Common myeloid progenitor, CD34-positive (primary cell): ENCODE measurements around the gene FHIP1A.
"Not testable (repeated sequence)": the region's sequence is repeated elsewhere in the genome, so short reads cannot be mapped to it uniquely, and the experiment has no call there.

Experiments
- CTCF ChIA-PET: fragments of 350-600 bp; sonication (Branson Sonifier 250); formaldehyde crosslinking; loops from one replicate; lab custom pipeline; 2021; ENCODE audit warnings: antibody characterized with exemption; lab: Charles Lee
- POLR2A ChIA-PET: fragments of 350-600 bp; sonication (Branson Sonifier 250); formaldehyde crosslinking; loops from one replicate; lab custom pipeline; 2021; ENCODE audit warnings: antibody characterized with exemption; lab: Charles Lee
- DNase-seq, 3 donors: peaks; one replicate each; pipeline versions ENCODE4 v3.0.0 to v3.0.0-alpha.2; 2013
- H3K27ac ChIP-seq, 2 experiments: 1 replicate in 1 of 2; 2 replicates in 1 of 2; pipeline ENCODE4 v1.7.0; 2013; ENCODE audit warnings: inconsistent platforms in 2 of 2, low read length in 2 of 2, mild to moderate bottlenecking in 2 of 2, low read depth in 1 of 2, moderate library complexity in 1 of 2; ENCODE audit not compliant: severe bottlenecking in 2 of 2, insufficient read depth in 1 of 2, poor library complexity in 1 of 2
- H3K27me3 ChIP-seq, 5 experiments: replicated peaks in 2 of 5; 1 replicate in 3 of 5; 2 replicates in 2 of 5; pipeline versions ENCODE4 v1.6.1 to v1.7.0; 2013; ENCODE audit warnings: low read length in 4 of 5, mild to moderate bottlenecking in 2 of 5, moderate library complexity in 2 of 5, inconsistent platforms in 1 of 5; ENCODE audit not compliant: insufficient read depth in 5 of 5, control insufficient read depth in 4 of 5
- H3K36me3 ChIP-seq, 4 experiments: 1 replicate in 2 of 4; 2 replicates in 2 of 4; pipeline versions ENCODE4 v1.6.1 to v1.7.0; 2013; ENCODE audit warnings: low read length in 3 of 4, control low read depth in 1 of 4, mild to moderate bottlenecking in 1 of 4; ENCODE audit not compliant: control insufficient read depth in 4 of 4, insufficient read depth in 4 of 4
- H3K4me1 ChIP-seq, 4 experiments: 1 replicate in 3 of 4; 2 replicates in 1 of 4; pipeline versions ENCODE4 v1.6.1 to v1.7.1; 2013; ENCODE audit warnings: low read length in 3 of 4, mild to moderate bottlenecking in 3 of 4, control low read depth in 1 of 4, inconsistent platforms in 1 of 4, moderate library complexity in 1 of 4; ENCODE audit not compliant: control insufficient read depth in 4 of 4, insufficient read depth in 4 of 4; ENCODE audit errors: control extremely low read depth in 1 of 4
- H3K4me3 ChIP-seq, 7 experiments: 1 replicate in 4 of 7; 2 replicates in 3 of 7; pipeline versions ENCODE4 v1.5.1 to v1.7.0; 2013; ENCODE audit warnings: mild to moderate bottlenecking in 7 of 7, low read length in 6 of 7, moderate library complexity in 6 of 7, inconsistent platforms in 2 of 7, low read depth in 2 of 7, control low read depth in 1 of 7; ENCODE audit not compliant: insufficient read depth in 4 of 7, control insufficient read depth in 1 of 7; ENCODE audit errors: extremely low read depth in 1 of 7
- H3K9me3 ChIP-seq, 5 experiments: 1 replicate in 4 of 5; 2 replicates in 1 of 5; pipeline versions ENCODE4 v1.6.1 to v1.7.1; 2013; ENCODE audit warnings: low read length in 4 of 5, mild to moderate bottlenecking in 2 of 5, inconsistent platforms in 1 of 5, low read depth in 1 of 5, moderate library complexity in 1 of 5; ENCODE audit not compliant: control insufficient read depth in 4 of 5, insufficient read depth in 2 of 5; ENCODE audit errors: control extremely low read depth in 1 of 5
- WGBS: methylation state at CpG from one replicate; pipeline ENCODE4 v1.1.5; 2013; ENCODE audit not compliant: insufficient coverage; 5-methylcytosine and 5-hydroxymethylcytosine counted together

FHIP1A gene

DNA sequence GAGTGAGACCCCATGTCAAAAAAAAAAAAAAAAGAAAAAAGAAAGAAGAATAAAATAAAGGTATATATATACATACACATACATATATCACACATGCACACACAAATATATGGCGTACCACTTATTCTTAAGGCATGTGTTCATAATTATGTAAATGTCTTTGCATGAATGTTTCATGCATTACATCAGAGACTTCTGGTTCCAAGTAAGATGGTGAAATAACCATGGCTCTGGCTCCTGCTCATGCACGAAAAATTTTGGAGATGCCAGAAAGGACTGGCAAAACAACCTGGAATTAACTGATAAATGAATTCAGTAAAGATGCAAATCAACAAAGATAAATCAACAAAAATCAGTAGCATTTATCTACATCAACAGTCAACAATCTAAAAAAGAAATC lies 19.7 kb upstream of the FHIP1A start:
- Histone ChIP-seq H3K36me3 (no peaks in the 10 kb centered on the region), H3K27ac (no peak overlapping the region), H3K27me3 (peaks cover 0 to 2% (median 0%) of the 10 kb centered on the region in 5 experiments), H3K4me3 (no peak overlapping the region), H3K4me1 (no peaks in the 10 kb centered on the region), H3K9me3 (peaks cover 0 to 2% (median 0%) of the 10 kb centered on the region in 5 experiments)
- 100% methylated on average over 1 of the region's 2 CpGs for WGBS
- DNase-seq, result no peak
- ChIA-PET POLR2A (no interaction called here), CTCF (no interaction called here)

DNA sequence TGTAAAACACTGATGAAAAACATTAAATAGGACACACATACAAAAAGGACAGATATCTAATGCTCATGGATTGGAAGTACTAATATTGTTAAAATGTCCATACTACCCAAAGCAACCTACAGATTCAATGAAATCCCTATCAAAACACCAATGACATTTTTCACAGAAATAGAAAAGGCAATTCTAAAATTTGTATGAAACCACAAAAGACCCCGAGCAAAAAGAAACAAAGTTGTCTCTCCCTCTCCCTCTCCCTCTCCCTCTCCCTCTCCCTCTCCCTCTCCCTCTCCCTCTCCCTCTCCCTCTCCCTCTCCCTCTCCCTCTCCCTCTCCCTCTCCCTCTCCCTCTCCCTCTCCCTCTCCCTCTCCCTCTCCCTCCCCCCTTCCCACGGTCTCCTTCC lies 19.2 kb upstream of the FHIP1A start:
- H3K4me1 ChIP-seq, H3K9me3 ChIP-seq, H3K27ac ChIP-seq, H3K36me3 ChIP-seq, POLR2A ChIA-PET, CTCF ChIA-PET, DNase-seq, H3K4me3 ChIP-seq, H3K27me3 ChIP-seq: not testable (repeated sequence)
- 100% methylated on average over 1 of the region's 2 CpGs for WGBS

DNA sequence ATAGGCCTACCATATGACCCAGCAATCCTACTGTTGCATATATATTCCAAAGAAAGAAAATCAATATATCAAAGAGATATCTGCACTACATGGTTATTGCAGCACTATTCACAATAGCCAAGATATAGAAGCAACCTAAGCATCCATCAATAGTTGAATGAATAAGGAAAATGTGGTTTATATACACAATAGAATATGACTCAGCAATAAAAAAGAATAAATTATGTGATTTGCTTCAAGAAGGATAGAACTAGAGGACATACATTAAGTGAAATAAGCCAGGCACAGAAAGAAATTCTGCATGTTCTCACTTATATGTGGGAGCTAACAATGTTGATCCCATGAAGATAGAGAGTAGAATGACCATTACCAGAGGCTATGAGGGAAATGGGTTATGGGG lies 13.1 kb upstream of the FHIP1A start:
- no peak overlapping the region for H3K27ac ChIP-seq
- peaks cover 0 to 2% (median 0%) of the 10 kb centered on the region in 5 experiments for H3K27me3 ChIP-seq
- ChIA-PET CTCF (no interaction called here), POLR2A (no interaction called here)
- no peaks in the 10 kb centered on the region for H3K4me1 ChIP-seq
- DNase-seq, result no peak
- H3K36me3 ChIP-seq, result no peaks in the 10 kb centered on the region
- peaks cover 0 to 2% (median 0%) of the 10 kb centered on the region in 5 experiments for H3K9me3 ChIP-seq
- H3K4me3 ChIP-seq, result no peak overlapping the region

DNA sequence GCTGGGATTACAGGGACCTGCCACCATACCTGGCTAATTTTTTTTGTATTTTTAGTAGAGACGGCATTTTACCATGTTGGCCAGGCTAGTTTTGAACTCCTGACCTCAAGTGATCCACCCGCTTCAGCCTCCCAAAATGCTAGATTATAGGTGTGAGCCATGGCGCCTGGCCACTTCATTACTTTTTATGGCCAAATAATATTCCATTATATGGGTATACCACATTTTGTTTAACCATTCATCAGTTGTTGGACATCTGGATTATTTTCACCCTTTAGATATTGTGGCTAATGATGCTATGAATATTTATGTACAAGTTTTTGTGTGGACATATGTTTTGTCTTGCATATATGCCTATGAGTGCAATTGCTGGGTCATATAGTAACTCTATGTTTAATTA lies 8.6 kb upstream of the FHIP1A start:
- Histone ChIP-seq H3K27ac (no peak overlapping the region), H3K36me3 (no peaks in the 10 kb centered on the region), H3K4me3 (no peak overlapping the region), H3K4me1 (no peaks in the 10 kb centered on the region), H3K27me3 (no peaks in the 10 kb centered on the region), H3K9me3 (no peaks in the 10 kb centered on the region)
- no CpG with 5 or more reads among the region's 3 CpGs for WGBS
- no peak for DNase-seq
- POLR2A ChIA-PET, result no interaction called here
- CTCF ChIA-PET, result no interaction called here

DNA sequence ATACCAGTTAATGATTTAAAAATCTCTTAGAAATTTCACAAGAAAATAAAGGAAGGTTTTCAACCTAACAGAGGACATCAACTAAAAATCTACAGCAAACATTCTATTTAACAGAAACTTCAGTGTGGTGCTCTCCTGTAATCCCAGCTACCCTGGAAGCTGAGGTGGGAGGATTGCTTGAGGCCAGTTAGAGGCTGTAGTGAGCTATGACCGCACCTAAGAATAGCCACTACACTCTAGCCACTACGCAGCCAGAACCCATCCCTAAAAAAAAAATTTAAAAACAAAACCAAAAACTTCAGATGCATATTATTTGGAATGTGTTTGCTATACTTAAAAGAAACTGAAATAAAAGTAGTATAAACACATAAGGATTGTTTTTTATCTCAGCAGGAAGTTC lies 7.2 kb upstream of the FHIP1A start:
- no peaks in the 10 kb centered on the region for H3K36me3 ChIP-seq
- H3K4me3 ChIP-seq, result no peak overlapping the region
- no peaks in the 10 kb centered on the region for H3K27me3 ChIP-seq
- no peak overlapping the region for H3K27ac ChIP-seq
- POLR2A ChIA-PET, result no interaction called here
- CTCF ChIA-PET, result no interaction called here
- DNase-seq, result no peak
- no CpG with 5 or more reads among the region's 2 CpGs for WGBS
- no peaks in the 10 kb centered on the region for H3K9me3 ChIP-seq
- H3K4me1 ChIP-seq, result no peaks in the 10 kb centered on the region

DNA sequence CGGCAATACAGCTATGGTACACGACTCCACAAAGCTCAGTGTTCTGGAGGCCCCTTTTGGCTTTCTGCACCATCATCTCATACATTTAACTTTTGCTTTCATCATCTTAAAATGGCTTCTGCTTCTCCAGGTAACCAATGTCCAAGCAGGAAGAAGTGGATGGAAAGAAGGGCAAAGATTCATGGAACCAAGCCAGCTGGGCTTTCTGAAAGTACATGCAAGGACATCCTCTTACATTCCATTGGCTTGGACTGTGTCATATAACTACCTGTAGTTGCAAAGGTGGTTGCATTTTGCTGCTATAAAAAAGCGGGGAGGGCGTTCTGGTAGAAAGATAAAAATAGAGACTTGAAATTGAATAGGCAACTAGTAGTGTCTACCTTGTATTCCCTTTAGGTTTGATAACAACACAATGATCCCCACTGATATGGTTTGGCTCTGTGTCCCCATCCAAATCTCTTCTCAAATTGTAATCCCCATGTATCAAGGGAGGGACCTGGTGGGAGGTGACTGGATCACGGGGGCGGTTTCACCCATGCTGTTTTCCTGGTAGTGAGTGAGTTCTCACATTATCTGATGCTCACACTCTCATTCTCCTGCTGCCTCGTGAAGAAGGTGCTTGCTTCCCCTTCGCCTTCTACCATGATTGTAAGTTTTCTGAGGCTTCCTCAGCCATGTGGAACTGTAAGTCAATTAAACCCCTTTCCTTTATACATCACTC lies 6.7 kb upstream of the FHIP1A start:
- CTCF ChIA-PET, result no interaction called here
- POLR2A ChIA-PET, result no interaction called here
- Histone ChIP-seq H3K4me3 (no peak overlapping the region), H3K27me3 (no peaks in the 10 kb centered on the region), H3K27ac (no peak overlapping the region), H3K36me3 (no peaks in the 10 kb centered on the region), H3K4me1 (peaks cover 0 to 3% (median under 1%) of the 10 kb centered on the region in 4 experiments), H3K9me3 (no peaks in the 10 kb centered on the region)
- 100% methylated on average over 4 of the region's 8 CpGs for WGBS
- no peak for DNase-seq

DNA sequence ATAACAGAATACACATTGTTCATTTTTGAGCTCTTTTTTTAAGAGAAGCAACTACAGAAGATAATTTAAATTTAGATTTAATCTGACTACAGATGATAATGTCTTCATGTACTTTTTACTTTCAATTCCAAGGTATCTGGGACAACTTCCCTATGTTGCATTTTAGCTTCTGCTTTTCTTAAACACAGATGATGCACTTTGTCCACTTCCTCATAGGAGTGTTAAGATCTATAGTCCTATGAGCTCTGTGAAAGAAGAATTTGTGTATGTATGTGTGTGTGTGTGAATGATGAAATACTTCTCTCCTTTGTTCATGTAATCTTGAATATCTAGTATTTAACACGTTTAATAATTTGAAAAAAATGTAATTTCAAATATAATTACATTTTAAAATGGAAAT lies 5.3 kb upstream of the FHIP1A start:
- H3K4me3 ChIP-seq, result no peak overlapping the region
- CTCF ChIA-PET, result interaction anchor here (1.9 kb wide), 1 partner anchor 11 kb away, joined by 4 read pairs; no protein-coding TSS in a partner anchor

More for the DNA sequence above, 5.3 kb upstream of the FHIP1A start:
- no peaks in the 10 kb centered on the region for H3K9me3 ChIP-seq
- peak; percentile 40 to 86 (median 78) for DNase-seq
- WGBS, result no CpG with 5 or more reads among the region's 1 CpG
- H3K27ac ChIP-seq, result no peak overlapping the region
- POLR2A ChIA-PET, result no interaction called here
- peaks cover 0 to 13% (median 4%) of the 10 kb centered on the region in 5 experiments for H3K27me3 ChIP-seq
- peaks cover 8 to 17% (median 13%) of the 10 kb centered on the region in 4 experiments for H3K4me1 ChIP-seq
- H3K36me3 ChIP-seq, result no peaks in the 10 kb centered on the region
